ENCODE measurements around the gene BMPR1A.

The BMPR1A gene

GRCh38 chr10:86768412-86769062, 12.1 kb downstream of the BMPR1A start:
- TF ChIP-seq ZFX (IDR thresholded peaks at IDR 0.05; ENCODE audit: borderline replicate concordance) (no peak), CTCF (IDR thresholded peaks at IDR 0.05) (no peak)

GRCh38 chr10:86769991-86770390, 13.6 kb downstream of the BMPR1A start:
- no peak overlapping the region for H3K27ac ChIP-seq
- TF ChIP-seq ZFX (IDR thresholded peaks at IDR 0.05; ENCODE audit: borderline replicate concordance), result no peak
- TF ChIP-seq CTCF (IDR thresholded peaks at IDR 0.05), result no peak

More at GRCh38 chr10:86768412-86769062, 12.1 kb downstream of the BMPR1A start:
- no peak overlapping the region for H3K27ac ChIP-seq

GRCh38 chr10:86770412-86770960, 14.1 kb downstream of the BMPR1A start:
- TF ChIP-seq ZFX (IDR thresholded peaks at IDR 0.05; ENCODE audit: borderline replicate concordance), result no peak
- no peak for TF ChIP-seq CTCF (IDR thresholded peaks at IDR 0.05)
- H3K27ac ChIP-seq, result no peak overlapping the region

- TF ChIP-seq CTCF (IDR thresholded peaks at IDR 0.05) (no peak), ZFX (IDR thresholded peaks at IDR 0.05; ENCODE audit: borderline replicate concordance) (no peak)
Measured at GRCh38 chr10:86773498-86773897, 17.1 kb downstream of the BMPR1A start.

GRCh38 chr10:86775056-86775869, 18.8 kb downstream of the BMPR1A start:
- TF ChIP-seq CTCF (IDR thresholded peaks at IDR 0.05) (no peak), ZFX (IDR thresholded peaks at IDR 0.05; ENCODE audit: borderline replicate concordance) (no peak)
- H3K27ac ChIP-seq, result no peak overlapping the region

More at GRCh38 chr10:86773498-86773897, 17.1 kb downstream of the BMPR1A start:
- no peak overlapping the region for H3K27ac ChIP-seq

GRCh38 chr10:86775870-86776180, 19.4 kb downstream of the BMPR1A start:
- TF ChIP-seq ZFX (IDR thresholded peaks at IDR 0.05; ENCODE audit: borderline replicate concordance) (no peak), CTCF (IDR thresholded peaks at IDR 0.05) (no peak)
- no peak overlapping the region for H3K27ac ChIP-seq
